H1 (cell line): ENCODE data around the gene DBX1. TPM values are rescaled to one million over a fixed set of nuclear protein-coding genes. Genes with fewer than 3 reads are reported as not detected.

ENCODE experiments used
- CTCF ChIA-PET: fragments of 300-600 bp; sonication (Branson Sonifier 250); formaldehyde crosslinking; loops from one replicate; lab custom pipeline; 2021; ENCODE audit not compliant: partially characterized antibody; lab: Charles Lee
- POLR2A ChIA-PET: fragments of 300-600 bp; sonication (Branson Sonifier 250); formaldehyde crosslinking; loops from one replicate; lab custom pipeline; 2021; ENCODE audit warnings: inconsistent platforms; ENCODE audit not compliant: partially characterized antibody; lab: Charles Lee
- DNase-seq, 2 experiments: peaks; one replicate each; pipeline versions ENCODE4 v3.0.0 to v3.0.0-alpha.2; 2010 to 2022; ENCODE audit warnings: low spot score in 2 of 2, low read depth in 1 of 2, mixed read lengths in 1 of 2
- FAIRE-seq: peaks from 2 replicates; lab custom pipeline; 2011; peaks lifted over from hg19 to GRCh38; lab: Jason Lieb, UNC
- H2AFZ ChIP-seq: 2 replicates; pipeline ENCODE4 v1.8.1; 2012; ENCODE audit warnings: low read length, inconsistent platforms
- H2AK5ac ChIP-seq: 2 replicates; pipeline ENCODE4 v1.6.1; 2013; ENCODE audit warnings: low read depth, low read length
- H2BK120ac ChIP-seq: replicated peaks from 2 replicates; pipeline ENCODE3; 2013; ENCODE audit warnings: low read depth, low read length, inconsistent platforms
- H2BK12ac ChIP-seq: 2 replicates; pipeline ENCODE4 v1.6.1; 2013; ENCODE audit warnings: low read depth, low read length
- H2BK15ac ChIP-seq: 2 replicates; pipeline ENCODE4 v1.6.1; 2013; ENCODE audit warnings: low read length
- H2BK20ac ChIP-seq: 2 replicates; pipeline ENCODE4 v1.6.1; 2013; ENCODE audit warnings: low read length
- H2BK5ac ChIP-seq: 2 replicates; pipeline ENCODE4 v1.6.1; 2013; ENCODE audit warnings: low read depth, low read length
- H3K14ac ChIP-seq: 2 replicates; pipeline ENCODE4 v1.6.1; 2013; ENCODE audit warnings: inconsistent platforms; ENCODE audit not compliant: insufficient read length
- H3K18ac ChIP-seq: 2 replicates; pipeline ENCODE4 v1.6.1; 2013; ENCODE audit warnings: low read length; ENCODE audit errors: extremely low read depth
- H3K23ac ChIP-seq: 2 replicates; pipeline ENCODE4 v1.6.1; 2013; ENCODE audit warnings: inconsistent platforms; ENCODE audit not compliant: insufficient read length
- H3K23me2 ChIP-seq: 2 replicates; pipeline ENCODE4 v1.6.1; 2013; ENCODE audit warnings: low read depth, low read length
- H3K27ac ChIP-seq: 2 replicates; pipeline ENCODE4 v1.6.1; 2011; ENCODE audit warnings: low read depth, low read length, inconsistent platforms
- H3K27me3 ChIP-seq, 4 experiments: replicated peaks in 1 of 4; 1 replicate in 1 of 4; 2 replicates in 3 of 4; pipeline versions ENCODE4 v1.6.1 to v1.8.1; 2011 to 2013; ENCODE audit warnings: low read length in 3 of 4, mild to moderate bottlenecking in 3 of 4, inconsistent platforms in 2 of 4, mixed read lengths in 2 of 4, moderate library complexity in 1 of 4; ENCODE audit not compliant: control insufficient read depth in 3 of 4, insufficient read depth in 3 of 4; ENCODE audit errors: extremely low read depth in 1 of 4
- H3K36me3 ChIP-seq, 4 experiments: 2 replicates each; pipeline versions ENCODE4 v1.6.1 to v1.8.1; 2011 to 2013; ENCODE audit warnings: mild to moderate bottlenecking in 4 of 4, low read length in 3 of 4, moderate library complexity in 2 of 4, control low read depth in 1 of 4, inconsistent platforms in 1 of 4; ENCODE audit not compliant: insufficient read depth in 4 of 4, control insufficient read depth in 2 of 4
- H3K4ac ChIP-seq: replicated peaks from 2 replicates; pipeline ENCODE3; 2013; ENCODE audit warnings: low read length, low read depth, mixed read lengths, inconsistent platforms; ENCODE audit not compliant: insufficient read length
- H3K4me1 ChIP-seq, 4 experiments: replicated peaks in 1 of 4; 1 replicate in 1 of 4; 2 replicates in 3 of 4; pipeline versions ENCODE4 v1.6.1 to v1.8.1; 2011 to 2013; ENCODE audit warnings: low read length in 3 of 4, inconsistent platforms in 2 of 4, mixed read lengths in 1 of 4; ENCODE audit not compliant: insufficient read depth in 4 of 4, control insufficient read depth in 3 of 4
- H3K4me2 ChIP-seq, 2 experiments: 2 replicates each; pipeline versions ENCODE4 v1.6.1 to v1.8.1; 2011 to 2013; ENCODE audit warnings: low read depth in 2 of 2, low read length in 2 of 2, control low read depth in 1 of 2, inconsistent platforms in 1 of 2, mild to moderate bottlenecking in 1 of 2; ENCODE audit not compliant: insufficient read depth in 1 of 2
- H3K4me3 ChIP-seq, 4 experiments: fragments of 200-600, 300-600 bp in 1 of 4; sonication (generic), shearing (Covaris generic), sonication (Bioruptor Twin) in 1 of 4; 2 replicates each; pipeline versions ENCODE4 v1.5.1 to v1.8.1; 2011 to 2016; ENCODE audit warnings: low read length in 4 of 4, low read depth in 3 of 4, control low read depth in 2 of 4, inconsistent platforms in 2 of 4, mild to moderate bottlenecking in 2 of 4, mixed read lengths in 1 of 4, moderate library complexity in 1 of 4; ENCODE audit not compliant: insufficient read depth in 2 of 4; ENCODE audit errors: extremely low read depth in 1 of 4
- H3K56ac ChIP-seq: replicated peaks from 2 replicates; pipeline ENCODE3; 2013; ENCODE audit warnings: low read depth, mild to moderate bottlenecking, mixed read lengths, low read length, inconsistent platforms; ENCODE audit not compliant: insufficient read length
- H3K79me1 ChIP-seq: 2 replicates; pipeline ENCODE4 v1.6.1; 2013; ENCODE audit warnings: low read depth, low read length, control low read depth
- H3K79me2 ChIP-seq, 2 experiments: 2 replicates each; pipeline versions ENCODE4 v1.6.1 to v1.8.1; 2012 to 2013; ENCODE audit warnings: low read length in 2 of 2, mild to moderate bottlenecking in 2 of 2, inconsistent platforms in 1 of 2; ENCODE audit not compliant: insufficient read depth in 2 of 2, control insufficient read depth in 1 of 2
- H3K9ac ChIP-seq, 4 experiments: replicated peaks in 1 of 4; 1 replicate in 1 of 4; 2 replicates in 3 of 4; pipeline versions ENCODE4 v1.6.1 to v1.8.1; 2011 to 2013; ENCODE audit warnings: low read depth in 3 of 4, low read length in 3 of 4, control low read depth in 2 of 4, mild to moderate bottlenecking in 2 of 4, moderate library complexity in 2 of 4, inconsistent platforms in 1 of 4; ENCODE audit errors: extremely low read depth in 1 of 4
- H3K9me3 ChIP-seq, 2 experiments: 2 replicates each; pipeline versions ENCODE4 v1.6.1 to v1.8.1; 2012 to 2013; ENCODE audit warnings: mild to moderate bottlenecking in 2 of 2, moderate library complexity in 2 of 2, control low read depth in 1 of 2, inconsistent platforms in 1 of 2, low read depth in 1 of 2, low read length in 1 of 2, mixed read lengths in 1 of 2; ENCODE audit not compliant: insufficient read depth in 2 of 2
- H4K20me1 ChIP-seq, 2 experiments: replicated peaks in 1 of 2; 2 replicates each; pipeline versions ENCODE3 to v1.8.1; 2011 to 2013; ENCODE audit warnings: inconsistent platforms in 2 of 2, low read length in 2 of 2, mild to moderate bottlenecking in 1 of 2; ENCODE audit not compliant: insufficient read depth in 2 of 2, control insufficient read depth in 1 of 2
- H4K5ac ChIP-seq: 2 replicates; pipeline ENCODE4 v1.6.1; 2013; ENCODE audit warnings: low read length, low read depth, mixed read lengths, inconsistent platforms; ENCODE audit not compliant: insufficient read length
- H4K8ac ChIP-seq: 2 replicates; pipeline ENCODE4 v1.8.0; 2013; ENCODE audit warnings: mild to moderate bottlenecking, moderate library complexity, low read length, inconsistent platforms; ENCODE audit not compliant: insufficient read depth; ENCODE audit errors: extremely low read depth
- H4K91ac ChIP-seq: replicated peaks from 2 replicates; pipeline ENCODE3; 2013; ENCODE audit warnings: low read length, mixed read lengths, inconsistent platforms; ENCODE audit not compliant: insufficient read length
- BACH1 ChIP-seq: IDR thresholded peaks from 2 replicates; pipeline ENCODE4 v1.6.1; 2012; ENCODE audit warnings: low read length, improper control_type of control experiment
- CHD1 ChIP-seq: IDR thresholded peaks from 2 replicates; pipeline ENCODE4 v1.6.1; 2012; ENCODE audit warnings: low read depth, low read length, improper control_type of control experiment
- JUN ChIP-seq: IDR thresholded peaks from 2 replicates; pipeline ENCODE4 v1.6.1; 2011; ENCODE audit warnings: low read depth, mild to moderate bottlenecking, improper control_type of control experiment, low read length
- KDM4A ChIP-seq: IDR thresholded peaks from one replicate; pipeline ENCODE4 v1.7.1; 2012; ENCODE audit warnings: low read depth, mild to moderate bottlenecking, moderate library complexity, low read length, inconsistent platforms; ENCODE audit not compliant: severe bottlenecking
- NANOG ChIP-seq: IDR thresholded peaks from 2 replicates; pipeline ENCODE4 v1.6.1; 2011; ENCODE audit warnings: low read length, low read depth, mild to moderate bottlenecking, inconsistent platforms; ENCODE audit not compliant: insufficient read depth, poor library complexity, severe bottlenecking
- POU5F1 ChIP-seq: IDR thresholded peaks from 2 replicates; pipeline ENCODE4 v1.6.1; 2011; ENCODE audit warnings: low read depth, mild to moderate bottlenecking, low read length, moderate library complexity
- RXRA ChIP-seq: IDR thresholded peaks from 2 replicates; pipeline ENCODE4 v1.6.1; 2011; ENCODE audit warnings: low read depth, mild to moderate bottlenecking, low read length, moderate library complexity; ENCODE audit not compliant: insufficient read depth
- SIN3A ChIP-seq, 2 experiments: IDR thresholded peaks in 1 of 2; conservative IDR thresholded peaks in 1 of 2; 2 replicates each; pipeline ENCODE4 v1.6.1; 2011 to 2012; ENCODE audit warnings: low read length in 2 of 2, improper control_type of control experiment in 1 of 2, low read depth in 1 of 2, mild to moderate bottlenecking in 1 of 2
- SP4 ChIP-seq: IDR thresholded peaks from 2 replicates; pipeline ENCODE4 v1.6.1; 2012; ENCODE audit warnings: low read length, inconsistent platforms
- polyA plus RNA-seq, 7 experiments: library from polyadenylated mRNA; depleted of rRNA in 3 of 7; stranded (reverse) in 5 of 7; unstranded in 2 of 7; fragments of >200 nt in 5 of 7; fragments of 200-250 nt in 2 of 7; gene quantifications; 1 replicate in 5 of 7; 2 replicates in 1 of 7; 4 replicates in 1 of 7; pipeline versions ENCODE4 v1.2.1 to v1.2.3, GENCODE V29; 2011 to 2013; ENCODE audit warnings: missing spikeins in 2 of 7, mixed read lengths in 2 of 7
- total RNA-seq: library from RNA; stranded (reverse); fragmentation: NEBNext Ultra II Directional; extraction: Animal tissue kit (Norgen Biotek cat#: 25700); gene quantifications from 2 replicates; pipeline ENCODE4 v1.2.1, GENCODE V29; 2021
- TF ChIP-seq, protein P1 (sequence below), 3 experiments: IDR thresholded peaks; 1 replicate in 2 of 3; 2 replicates in 1 of 3; pipeline versions ENCODE4 v1.5.1 to v1.6.1; 2011; ENCODE audit warnings: low read length in 3 of 3, mild to moderate bottlenecking in 3 of 3, inconsistent platforms in 2 of 3, low read depth in 1 of 3, moderate library complexity in 1 of 3; ENCODE audit not compliant: insufficient read depth in 1 of 3; ENCODE audit errors: control extremely low read depth in 1 of 3

Gene DBX1
- total and polyA plus RNA-seq, 2 of the 8 experiments (the other 6 are each of a cell fraction or from before 2014, with no cell fraction given): not detected

DNA sequence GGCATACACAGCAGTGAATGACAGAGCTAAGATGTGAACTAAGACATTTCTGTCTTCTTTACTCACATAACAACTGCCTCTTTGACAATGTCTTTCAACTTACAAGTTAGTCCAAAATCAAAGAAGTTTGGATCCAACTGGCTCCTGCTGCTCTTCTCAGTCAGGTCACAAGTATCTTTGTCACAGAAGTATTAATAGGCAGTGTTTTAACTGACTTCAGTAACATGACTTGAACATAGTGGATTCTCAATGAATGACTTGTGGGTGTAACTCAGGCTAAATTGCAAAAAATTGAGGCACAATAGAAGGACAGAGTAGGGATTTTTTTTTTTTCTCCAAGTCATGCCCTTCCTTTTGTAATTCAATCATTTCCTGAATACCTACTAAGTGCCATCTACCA lies 22.6 kb downstream of the DBX1 start:
- H3K27ac ChIP-seq: no peak overlapping the region
- H4K5ac ChIP-seq: no peak overlapping the region
- FAIRE-seq (no peak), DNase-seq (no peak)
- POLR2A ChIA-PET: interaction anchor here (0.8 kb wide), 1 partner anchor 107 kb away, joined by 4 read pairs; no protein-coding TSS in a partner anchor
- no peak overlapping the region for H2BK15ac ChIP-seq
- CTCF ChIA-PET: interaction anchor here (0.6 to 7.4 kb wide), 6 partner anchors 9 to 217 kb away, joined by 3 to 102 read pairs (median 6); no protein-coding TSS in a partner anchor
- TF ChIP-seq BACH1: no peak
- TF ChIP-seq, protein P1, sequence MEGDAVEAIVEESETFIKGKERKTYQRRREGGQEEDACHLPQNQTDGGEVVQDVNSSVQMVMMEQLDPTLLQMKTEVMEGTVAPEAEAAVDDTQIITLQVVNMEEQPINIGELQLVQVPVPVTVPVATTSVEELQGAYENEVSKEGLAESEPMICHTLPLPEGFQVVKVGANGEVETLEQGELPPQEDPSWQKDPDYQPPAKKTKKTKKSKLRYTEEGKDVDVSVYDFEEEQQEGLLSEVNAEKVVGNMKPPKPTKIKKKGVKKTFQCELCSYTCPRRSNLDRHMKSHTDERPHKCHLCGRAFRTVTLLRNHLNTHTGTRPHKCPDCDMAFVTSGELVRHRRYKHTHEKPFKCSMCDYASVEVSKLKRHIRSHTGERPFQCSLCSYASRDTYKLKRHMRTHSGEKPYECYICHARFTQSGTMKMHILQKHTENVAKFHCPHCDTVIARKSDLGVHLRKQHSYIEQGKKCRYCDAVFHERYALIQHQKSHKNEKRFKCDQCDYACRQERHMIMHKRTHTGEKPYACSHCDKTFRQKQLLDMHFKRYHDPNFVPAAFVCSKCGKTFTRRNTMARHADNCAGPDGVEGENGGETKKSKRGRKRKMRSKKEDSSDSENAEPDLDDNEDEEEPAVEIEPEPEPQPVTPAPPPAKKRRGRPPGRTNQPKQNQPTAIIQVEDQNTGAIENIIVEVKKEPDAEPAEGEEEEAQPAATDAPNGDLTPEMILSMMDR (IDR thresholded peaks at IDR 0.05; ENCODE audit: control extremely low read depth in 1 of 3, insufficient read depth in 1 of 3, low read depth in 1 of 3, low read length in 3 of 3): no peak
- TF ChIP-seq RXRA: no peak
- TF ChIP-seq NANOG: no peak
- no peak for TF ChIP-seq JUN
- TF ChIP-seq KDM4A: no peak
- TF ChIP-seq SIN3A (conservative IDR thresholded peaks at IDR 0.05 in 1 of 2, IDR thresholded peaks at IDR 0.05 in 1 of 2; ENCODE audit: low read depth in 1 of 2, low read length in 2 of 2): no peak
- TF ChIP-seq CHD1: no peak
- TF ChIP-seq POU5F1: no peak
- TF ChIP-seq SP4: no peak
- no peak overlapping the region for H2AK5ac ChIP-seq
- H4K91ac ChIP-seq: no peak overlapping the region
- no peaks in the 10 kb centered on the region for H3K79me2 ChIP-seq
- H3K9ac ChIP-seq: no peak overlapping the region
- no peak overlapping the region for H3K4me2 ChIP-seq
- no peak overlapping the region for H2AFZ ChIP-seq
- H3K4me3 ChIP-seq: no peak overlapping the region
- H3K56ac ChIP-seq: no peak overlapping the region
- H3K36me3 ChIP-seq: no peaks in the 10 kb centered on the region
- H3K23ac ChIP-seq: no peak overlapping the region
- H3K4ac ChIP-seq: no peak overlapping the region
- no peaks in the 10 kb centered on the region for H3K79me1 ChIP-seq
- no peaks in the 10 kb centered on the region for H3K4me1 ChIP-seq
- no peak overlapping the region for H4K8ac ChIP-seq
- H2BK5ac ChIP-seq: no peak overlapping the region
- H3K14ac ChIP-seq: no peak overlapping the region
- H2BK20ac ChIP-seq: no peak overlapping the region
- no peak overlapping the region for H2BK120ac ChIP-seq
- no peak overlapping the region for H2BK12ac ChIP-seq
- no peaks in the 10 kb centered on the region for H3K27me3 ChIP-seq
- no peaks in the 10 kb centered on the region; the same call in 1 of the 2 replicates for H3K23me2 ChIP-seq
- no peaks in the 10 kb centered on the region for H3K9me3 ChIP-seq
- H3K18ac ChIP-seq: no peak overlapping the region
- no peaks in the 10 kb centered on the region for H4K20me1 ChIP-seq
